ENCODE data around the gene KRTAP21-3.

GRCh38 chr21:30719401-30719800 lies 824 bp upstream of the KRTAP21-3 start:
- TF ChIP-seq CTCF (IDR thresholded peaks at IDR 0.05; ENCODE audit: low read depth, low read length) (no peak), EZH2phosphoT487 (IDR thresholded peaks at IDR 0.05; ENCODE audit: low read depth) (no peak)

All from OCI-LY3 (cell line).